MM.1S (cell line): ENCODE results near the gene DENND1A.

Source experiments
- EZH2 ChIP-seq: fragments of 300-600 bp; sonication (generic); optimal IDR thresholded peaks from 2 replicates; pipeline ENCODE3; 2017; ENCODE audit warnings: low read depth, mild to moderate bottlenecking, antibody characterized with exemption, low read length, mixed read lengths
- EZH2phosphoT487 ChIP-seq: fragments of 300-600 bp; sonication (generic); IDR thresholded peaks from 2 replicates; pipeline ENCODE4 v1.6.1; 2018; ENCODE audit warnings: antibody characterized with exemption, low read length
- TF ChIP-seq, protein P1 (sequence below): fragments of 300-600 bp; sonication (generic); IDR thresholded peaks from 2 replicates; pipeline ENCODE4 v1.5.1; 2016; ENCODE audit warnings: antibody characterized with exemption, low read length, mixed read lengths

- TF ChIP-seq, protein P1, sequence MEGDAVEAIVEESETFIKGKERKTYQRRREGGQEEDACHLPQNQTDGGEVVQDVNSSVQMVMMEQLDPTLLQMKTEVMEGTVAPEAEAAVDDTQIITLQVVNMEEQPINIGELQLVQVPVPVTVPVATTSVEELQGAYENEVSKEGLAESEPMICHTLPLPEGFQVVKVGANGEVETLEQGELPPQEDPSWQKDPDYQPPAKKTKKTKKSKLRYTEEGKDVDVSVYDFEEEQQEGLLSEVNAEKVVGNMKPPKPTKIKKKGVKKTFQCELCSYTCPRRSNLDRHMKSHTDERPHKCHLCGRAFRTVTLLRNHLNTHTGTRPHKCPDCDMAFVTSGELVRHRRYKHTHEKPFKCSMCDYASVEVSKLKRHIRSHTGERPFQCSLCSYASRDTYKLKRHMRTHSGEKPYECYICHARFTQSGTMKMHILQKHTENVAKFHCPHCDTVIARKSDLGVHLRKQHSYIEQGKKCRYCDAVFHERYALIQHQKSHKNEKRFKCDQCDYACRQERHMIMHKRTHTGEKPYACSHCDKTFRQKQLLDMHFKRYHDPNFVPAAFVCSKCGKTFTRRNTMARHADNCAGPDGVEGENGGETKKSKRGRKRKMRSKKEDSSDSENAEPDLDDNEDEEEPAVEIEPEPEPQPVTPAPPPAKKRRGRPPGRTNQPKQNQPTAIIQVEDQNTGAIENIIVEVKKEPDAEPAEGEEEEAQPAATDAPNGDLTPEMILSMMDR: no peak
- TF ChIP-seq EZH2phosphoT487: no peak
- no peak for TF ChIP-seq EZH2
These were observed 122.7 kb downstream of the DENND1A start for GRCh38 chr9:123807251-123807650.
